Glutamatergic neuron (in vitro differentiated cells): ENCODE measurements around the gene CYLD. TPM values are rescaled to one million over a fixed set of nuclear protein-coding genes. Genes with fewer than 3 reads are reported as not detected.

Experiments
- DNase-seq: peaks from one replicate; pipeline ENCODE4 v3.0.0; 2022
- H3K27ac Mint-ChIP-seq: one replicate; pipeline ENCODE4 v1.8.0; 2020; ENCODE audit warnings: mild to moderate bottlenecking, mixed read lengths, inconsistent platforms; ENCODE audit not compliant: unreplicated experiment
- H3K27me3 Mint-ChIP-seq: one replicate; pipeline ENCODE4 v1.8.0; 2020; ENCODE audit warnings: mild to moderate bottlenecking, moderate library complexity, mixed read lengths, inconsistent platforms; ENCODE audit not compliant: unreplicated experiment
- H3K36me3 Mint-ChIP-seq: one replicate; pipeline ENCODE4 v1.8.0; 2020; ENCODE audit warnings: mild to moderate bottlenecking, mixed read lengths, inconsistent platforms; ENCODE audit not compliant: unreplicated experiment
- H3K4me1 Mint-ChIP-seq: one replicate; pipeline ENCODE4 v1.8.0; 2020; ENCODE audit warnings: mild to moderate bottlenecking, low read depth, mixed read lengths, inconsistent platforms; ENCODE audit not compliant: unreplicated experiment
- H3K4me3 Mint-ChIP-seq: one replicate; pipeline ENCODE4 v1.8.0; 2020; ENCODE audit warnings: mild to moderate bottlenecking, mixed read lengths, inconsistent platforms; ENCODE audit not compliant: unreplicated experiment
- H3K9me3 Mint-ChIP-seq: one replicate; pipeline ENCODE4 v1.8.0; 2020; ENCODE audit warnings: mild to moderate bottlenecking, moderate library complexity, mixed read lengths, inconsistent platforms; ENCODE audit not compliant: unreplicated experiment
- CTCF ChIP-seq: fragments of 200-600 bp; sonication (generic); IDR thresholded peaks from one replicate; pipeline ENCODE4 v1.5.0; 2021; ENCODE audit not compliant: partially characterized antibody, unreplicated experiment
- total RNA-seq: library from RNA; stranded (reverse); fragmentation: NEBNext Ultra II Directional; extraction: Animal tissue kit (Norgen Biotek cat#: 25700); gene quantifications from one replicate; pipeline ENCODE4 v1.2.1, GENCODE V29; 2021; ENCODE audit not compliant: unreplicated experiment

The CYLD gene
- total RNA-seq, 1 donor from 2014 or later = 39.5 TPM

GRCh38 chr16:50776037-50776436 is 34.2 kb downstream of the CYLD start:
- Mint-ChIP-seq H3K27ac (no peak overlapping the region), H3K4me1 (no peaks in the 10 kb centered on the region), H3K27me3 (no peaks in the 10 kb centered on the region), H3K9me3 (peaks cover 2% of the 10 kb centered on the region), H3K4me3 (no peak overlapping the region), H3K36me3 (no peaks in the 10 kb centered on the region)
- no peak for DNase-seq
- no peak for TF ChIP-seq CTCF

GRCh38 chr16:50778284-50779163 is 36.6 kb downstream of the CYLD start:
- TF ChIP-seq CTCF = no peak
- DNase-seq = no peak

GRCh38 chr16:50781043-50781442 is 39.2 kb downstream of the CYLD start:
- Mint-ChIP-seq H3K9me3 (no peaks in the 10 kb centered on the region), H3K4me3 (no peak overlapping the region), H3K36me3 (no peaks in the 10 kb centered on the region), H3K27ac (no peak overlapping the region), H3K27me3 (no peaks in the 10 kb centered on the region), H3K4me1 (no peaks in the 10 kb centered on the region)
- no peak for TF ChIP-seq CTCF
- no peak for DNase-seq

More at GRCh38 chr16:50778284-50779163, 36.6 kb downstream of the CYLD start:
- H3K4me3 Mint-ChIP-seq = no peak overlapping the region
- no peaks in the 10 kb centered on the region for H3K4me1 Mint-ChIP-seq
- H3K9me3 Mint-ChIP-seq = peaks cover 2% of the 10 kb centered on the region
- no peak overlapping the region for H3K27ac Mint-ChIP-seq
- H3K27me3 Mint-ChIP-seq = no peaks in the 10 kb centered on the region
- H3K36me3 Mint-ChIP-seq = no peaks in the 10 kb centered on the region

GRCh38 chr16:50781518-50781917 is 39.6 kb downstream of the CYLD start:
- Mint-ChIP-seq H3K36me3 (no peaks in the 10 kb centered on the region), H3K27ac (no peak overlapping the region), H3K4me1 (no peaks in the 10 kb centered on the region), H3K27me3 (no peaks in the 10 kb centered on the region), H3K9me3 (no peaks in the 10 kb centered on the region), H3K4me3 (no peak overlapping the region)
- TF ChIP-seq CTCF = no peak
- DNase-seq = no peak

GRCh38 chr16:50789757-50790156 is 47.9 kb downstream of the CYLD start:
- H3K27ac Mint-ChIP-seq = no peak overlapping the region
- H3K27me3 Mint-ChIP-seq = no peaks in the 10 kb centered on the region
- no peaks in the 10 kb centered on the region for H3K4me1 Mint-ChIP-seq
- H3K36me3 Mint-ChIP-seq = peaks cover 19% of the 10 kb centered on the region
- no peak overlapping the region for H3K4me3 Mint-ChIP-seq
- no peak for TF ChIP-seq CTCF
- DNase-seq = no peak
- no peaks in the 10 kb centered on the region for H3K9me3 Mint-ChIP-seq
